ENCODE data around the gene MMD. TPM values are rescaled to one million over a fixed set of nuclear protein-coding genes. Genes with fewer than 3 reads are reported as not detected.

MMD gene
- total and polyA plus RNA-seq, 2 of the 13 experiments (the other 11 are each of a cell fraction or from before 2014, with no cell fraction given) = 121 to 225 TPM

- H4K20me1 ChIP-seq (ENCODE audit: insufficient read depth, low read length) = no peaks in the 10 kb centered on the region
- in situ Hi-C loops (cut with HindIII; ENCODE audit: extremely low pct_ligation_motif_present, low pct_unique_long_range_greater_than_20kb) = no loop called here
- peak; percentile 98 for DNase-seq (ENCODE audit: low spot score)
- ChIA-PET CTCF (ENCODE audit: low intra/inter-chr PET ratio, low total read pairs) (no interaction called here), POLR2A (interaction anchor here (0.7 to 2.1 kb wide), 12 partner anchors 9 to 168 kb away, joined by 3 to 33 read pairs (median 4); partner anchors contain the start of gene MMD)
- H3K4me1 ChIP-seq (ENCODE audit: insufficient read depth, low read length) = peaks cover 82% of the 10 kb centered on the region
- no TSS peak for BruUV-seq (replicated peaks)
- no peak overlapping the region for H3K4me3 ChIP-seq (replicated peaks in 1 of 3; ENCODE audit: insufficient read depth in 1 of 3, low read depth in 2 of 3, low read length in 3 of 3)
- peak; percentile 92 for ATAC-seq
- H2AFZ ChIP-seq (ENCODE audit: low read length) = no peak overlapping the region
- H3K79me2 ChIP-seq (ENCODE audit: insufficient read depth, low read length) = no peaks in the 10 kb centered on the region
- H3K9ac ChIP-seq (ENCODE audit: insufficient read depth, low read depth, low read length) = no peak overlapping the region
- 14% methylated on average over 4 of the region's 4 CpGs for WGBS (ENCODE audit: low lambda C conversion rate)
- no peaks in the 10 kb centered on the region for H3K36me3 ChIP-seq (replicated peaks in 1 of 2; ENCODE audit: control insufficient read depth in 1 of 2, insufficient read depth in 2 of 2, low read length in 2 of 2)
- H3K4me2 ChIP-seq (ENCODE audit: low read depth, low read length) = peak overlapping the region; percentile 30
- intact Hi-C loops (cut with micrococcal nuclease; ENCODE audit: unreplicated experiment) = loop anchor here (1.0 to 5.0 kb wide), 3 partner anchors 33 to 47 kb away; partner anchors contain the start of gene MMD
- no peaks in the 10 kb centered on the region for H3K9me3 ChIP-seq (ENCODE audit: low read length)
- peak overlapping the region; percentile 57 for H3K27ac ChIP-seq (ENCODE audit: extremely low read length, insufficient read depth, low read length)
- no peaks in the 10 kb centered on the region for H3K27me3 ChIP-seq (ENCODE audit: control insufficient read depth in 1 of 2, insufficient read depth in 2 of 2, low read length in 2 of 2)
- peak; percentile 71 for FAIRE-seq
- TF ChIP-seq HNRNPUL1 (IDR thresholded peaks at IDR 0.05; ENCODE audit: low read depth, low read length) = no peak
- no peak for TF ChIP-seq ATAD3A (CRISPR knock-in tag; IDR thresholded peaks at IDR 0.05)
- no peak for TF ChIP-seq SNAPC4 (CRISPR knock-in tag; IDR thresholded peaks at IDR 0.05)
- TF ChIP-seq ZBTB26 (CRISPR knock-in tag; IDR thresholded peaks at IDR 0.05; ENCODE audit: borderline replicate concordance) = no peak
- TF ChIP-seq SRY (CRISPR knock-in tag; IDR thresholded peaks at IDR 0.05) = no peak
- TF ChIP-seq CEBPG (CRISPR knock-in tag; IDR thresholded peaks at IDR 0.05) = peak; percentile 77
- no peak for TF ChIP-seq ZNF761 (CRISPR knock-in tag; conservative IDR thresholded peaks at IDR 0.05)
- TF ChIP-seq CREB1 (IDR thresholded peaks at IDR 0.05) = no peak
- TF ChIP-seq CREB1 (CRISPR knock-in tag; IDR thresholded peaks at IDR 0.05) = peak; percentile 41; the same call in 1 of the 2 replicates
- no peak for TF ChIP-seq ZNF841 (CRISPR knock-in tag; IDR thresholded peaks at IDR 0.05; ENCODE audit: borderline replicate concordance)
- TF ChIP-seq ZNF256 (CRISPR knock-in tag; conservative IDR thresholded peaks at IDR 0.05) = no peak
- TF ChIP-seq HOXA3 (CRISPR knock-in tag; IDR thresholded peaks at IDR 0.05) = no peak; the same call in 1 of the 2 replicates
- no peak for TF ChIP-seq NR2F2 (IDR thresholded peaks at IDR 0.05; ENCODE audit: borderline replicate concordance, low read depth)
- TF ChIP-seq, protein P1, sequence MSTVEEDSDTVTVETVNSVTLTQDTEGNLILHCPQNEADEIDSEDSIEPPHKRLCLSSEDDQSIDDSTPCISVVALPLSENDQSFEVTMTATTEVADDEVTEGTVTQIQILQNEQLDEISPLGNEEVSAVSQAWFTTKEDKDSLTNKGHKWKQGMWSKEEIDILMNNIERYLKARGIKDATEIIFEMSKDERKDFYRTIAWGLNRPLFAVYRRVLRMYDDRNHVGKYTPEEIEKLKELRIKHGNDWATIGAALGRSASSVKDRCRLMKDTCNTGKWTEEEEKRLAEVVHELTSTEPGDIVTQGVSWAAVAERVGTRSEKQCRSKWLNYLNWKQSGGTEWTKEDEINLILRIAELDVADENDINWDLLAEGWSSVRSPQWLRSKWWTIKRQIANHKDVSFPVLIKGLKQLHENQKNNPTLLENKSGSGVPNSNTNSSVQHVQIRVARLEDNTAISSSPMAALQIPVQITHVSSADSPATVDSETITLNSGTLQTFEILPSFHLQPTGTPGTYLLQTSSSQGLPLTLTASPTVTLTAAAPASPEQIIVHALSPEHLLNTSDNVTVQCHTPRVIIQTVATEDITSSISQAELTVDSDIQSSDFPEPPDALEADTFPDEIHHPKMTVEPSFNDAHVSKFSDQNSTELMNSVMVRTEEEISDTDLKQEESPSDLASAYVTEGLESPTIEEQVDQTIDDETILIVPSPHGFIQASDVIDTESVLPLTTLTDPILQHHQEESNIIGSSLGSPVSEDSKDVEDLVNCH (CRISPR knock-in tag; IDR thresholded peaks at IDR 0.05) = no peak
- no peak for TF ChIP-seq TCF12 (IDR thresholded peaks at IDR 0.05)
- TF ChIP-seq TCF12 (CRISPR knock-in tag; IDR thresholded peaks at IDR 0.05) = no peak
- TF ChIP-seq CERS6 (CRISPR knock-in tag; IDR thresholded peaks at IDR 0.05) = no peak
These were observed 33.4 kb upstream of the MMD start for GRCh38 chr17:55454906-55455474.
